Occipital lobe (tissue), 2 donors: Measurements from ENCODE around the gene GIPC3. TPM values are rescaled to one million over a fixed set of nuclear protein-coding genes. Genes with fewer than 3 reads are reported as not detected.

Experiments used
- DNase-seq: peaks from one replicate; lab custom pipeline; 2025; lab: John Stamatoyannopoulos, UW
- total RNA-seq: library from RNA; depleted of rRNA; stranded (reverse); fragments of >200 nt; gene quantifications from one replicate; pipeline ENCODE4 v1.2.3, GENCODE V29; 2014

GIPC3 gene
- total RNA-seq, 1 donor from 2014 or later = not detected

DNA sequence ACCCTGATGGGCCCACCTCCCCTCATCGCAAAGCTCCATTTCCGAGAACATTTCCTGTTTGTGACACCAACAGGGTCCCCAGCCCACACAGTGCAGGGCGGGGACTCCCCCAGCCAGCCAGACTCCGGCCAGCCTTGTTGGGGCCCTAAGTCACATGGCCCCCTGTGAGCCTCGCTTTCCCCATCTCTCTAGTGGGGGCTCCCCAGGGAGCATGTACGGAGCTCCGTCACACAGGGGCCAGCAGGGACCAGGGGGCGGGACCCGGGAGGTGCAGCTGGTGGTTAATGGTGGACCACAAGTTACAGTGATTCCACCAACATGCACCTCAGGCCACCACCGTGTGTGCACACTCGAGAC lies 19.7 kb downstream of the GIPC3 start:
- DNase-seq = no peak

DNA sequence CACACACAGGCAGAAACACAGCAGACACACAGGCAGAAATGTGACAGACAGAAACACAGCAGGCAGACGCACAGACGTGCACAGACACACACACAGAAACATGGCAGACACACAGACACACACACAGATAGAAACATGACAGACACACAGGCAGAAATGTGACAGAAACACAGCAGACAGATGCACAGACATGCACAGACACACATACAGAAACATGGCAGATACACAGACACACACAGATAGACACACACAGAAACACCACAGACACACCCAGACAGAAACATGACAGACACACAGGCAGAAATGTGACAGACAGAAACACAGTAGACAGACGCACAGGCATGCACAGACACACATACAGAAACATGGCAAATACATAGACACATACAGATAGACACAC lies 20.1 kb downstream of the GIPC3 start:
- DNase-seq = no peak

DNA sequence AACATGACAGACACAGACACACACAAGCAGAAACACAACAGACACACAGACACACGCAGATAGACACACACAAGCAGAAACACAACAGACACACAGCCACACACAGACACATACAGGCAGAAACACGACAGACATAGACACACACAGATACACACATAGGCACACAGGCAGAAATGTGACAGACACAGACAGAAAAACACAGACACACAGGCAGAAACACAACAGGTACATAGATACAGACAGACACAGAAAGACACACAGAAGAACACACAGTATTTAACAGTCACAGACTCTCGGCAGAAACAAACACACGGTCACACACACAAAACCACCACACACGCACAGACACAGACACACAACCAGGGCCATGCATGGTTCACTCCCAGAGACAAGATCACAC lies 20.5 kb downstream of the GIPC3 start:
- DNase-seq = no peak

DNA sequence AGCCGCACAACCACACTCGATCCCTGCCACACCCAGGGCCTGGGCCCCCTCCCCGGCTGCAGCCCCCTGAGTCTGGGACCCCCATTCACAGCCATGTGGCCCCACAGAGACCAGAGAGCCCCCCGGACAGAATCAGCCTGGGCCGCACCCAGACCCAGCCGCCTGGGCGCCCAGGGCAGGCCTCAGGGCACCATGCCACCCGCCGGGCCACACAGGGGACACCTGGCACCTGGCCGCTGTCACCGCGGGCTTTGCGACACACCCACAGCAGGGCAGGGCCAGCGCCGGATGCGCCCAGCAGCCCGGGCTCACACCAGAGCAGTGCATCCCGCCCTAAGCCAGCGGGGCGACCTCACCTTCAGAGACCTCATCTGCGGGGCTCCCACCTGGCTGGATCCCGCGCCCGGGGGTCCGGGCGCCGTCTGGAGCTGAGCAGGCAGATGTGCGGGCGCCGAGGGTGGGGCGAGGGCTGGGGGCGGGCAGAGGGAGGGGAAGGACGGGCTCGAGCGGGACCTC lies 21.0 kb downstream of the GIPC3 start:
- DNase-seq = no peak

DNA sequence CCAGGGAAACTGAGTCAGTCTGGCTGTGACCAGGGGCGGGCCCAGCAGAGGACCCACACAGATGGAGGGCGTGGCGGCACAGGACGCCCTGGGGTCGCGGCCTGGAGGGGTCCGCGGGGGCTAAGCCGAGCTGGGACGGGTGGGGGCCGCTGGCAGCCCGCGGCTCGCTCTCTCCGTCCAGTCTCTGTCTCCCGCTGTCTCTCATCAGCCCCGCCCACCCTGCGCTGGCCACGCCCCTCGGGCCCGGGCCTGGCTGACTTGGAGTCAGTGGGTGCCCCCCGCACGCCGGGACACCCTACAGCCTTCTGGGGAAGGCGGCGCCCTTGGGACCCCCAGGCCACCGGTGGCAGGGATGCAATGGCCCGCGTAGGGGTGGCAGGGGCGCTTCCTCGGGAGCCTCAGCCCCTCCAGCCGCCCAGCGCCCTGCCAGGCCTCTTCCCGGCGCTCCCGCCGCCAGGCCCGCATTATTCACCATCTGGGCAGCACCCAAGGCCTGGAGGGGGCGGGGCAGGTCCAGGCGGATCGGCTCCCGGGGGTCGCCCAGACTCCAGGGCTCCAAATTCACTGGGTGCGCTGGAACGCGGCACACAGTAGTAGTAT lies 21.5 kb downstream of the GIPC3 start, which contains the start of gene TBXA2R:
Gene TBXA2R (minus strand): TSS at position 186 of the 600 bp plus-strand sequence. CDS start 6,241 bp downstream, outside the sequence.
- DNase-seq = no peak

DNA sequence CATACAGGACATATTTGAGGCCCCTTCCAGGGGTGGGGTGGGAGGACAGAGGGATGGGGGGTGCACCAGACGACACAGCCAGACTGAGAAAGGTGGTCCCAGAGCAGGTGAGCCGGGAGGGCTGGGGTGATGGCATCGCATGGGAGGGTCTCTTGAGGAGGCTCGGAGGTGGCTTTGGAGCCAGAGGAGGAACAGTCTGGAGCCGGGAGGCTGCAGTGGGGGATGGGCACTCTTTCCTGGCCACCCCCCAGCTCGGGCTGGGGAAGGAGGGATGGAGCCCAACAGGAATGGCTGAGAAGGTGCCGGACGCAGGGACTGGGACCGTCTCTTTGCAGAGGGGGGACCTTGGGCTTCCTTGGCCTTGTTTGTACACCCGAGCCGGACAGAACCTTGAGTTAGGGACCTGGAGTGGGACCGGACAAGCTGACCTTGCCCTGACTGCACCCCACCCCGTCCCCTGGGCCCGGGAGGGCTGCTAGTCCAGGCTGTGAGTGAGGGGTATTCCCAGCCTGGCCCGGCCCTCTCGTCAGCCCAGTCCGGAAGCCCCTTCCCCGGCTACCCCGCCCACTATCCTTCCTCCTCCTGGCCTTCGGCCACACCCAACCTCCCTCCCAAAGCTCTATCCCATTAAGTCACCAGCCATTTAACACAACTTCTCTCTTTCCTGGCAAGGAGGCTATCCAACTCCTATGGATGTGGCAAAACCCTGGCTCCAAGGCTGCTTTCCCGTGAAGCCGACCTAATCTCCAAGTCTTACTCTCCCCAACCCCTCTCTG lies 22.2 kb downstream of the GIPC3 start:
- DNase-seq = no peak

DNA sequence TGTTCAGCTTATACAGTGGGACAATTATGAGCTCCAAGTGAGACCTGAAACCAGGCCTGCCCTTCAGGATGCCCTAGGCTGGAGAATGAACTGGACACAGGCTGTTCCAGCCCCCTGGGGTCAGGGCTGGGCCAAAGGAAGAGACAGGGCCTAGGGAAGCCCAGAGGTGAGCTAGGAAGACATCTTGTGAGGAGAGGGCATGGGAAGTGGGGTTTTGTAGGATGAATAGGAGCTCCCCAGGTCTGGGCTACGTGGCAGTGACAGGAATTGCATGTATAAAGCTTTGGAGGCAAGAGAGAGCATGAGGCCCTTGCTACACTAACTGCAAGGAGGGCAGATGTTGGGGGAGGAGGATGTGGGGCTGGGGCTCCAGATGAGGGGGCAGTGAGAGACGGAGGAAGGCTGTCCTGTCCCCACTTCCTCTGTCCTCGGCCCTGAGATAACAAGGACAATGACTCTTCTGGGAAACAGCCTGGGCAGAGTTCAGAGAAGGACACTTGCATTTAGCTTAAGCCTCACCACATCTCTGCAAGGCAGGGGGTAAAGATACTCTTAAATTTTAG lies 22.9 kb downstream of the GIPC3 start:
- no peak for DNase-seq

DNA sequence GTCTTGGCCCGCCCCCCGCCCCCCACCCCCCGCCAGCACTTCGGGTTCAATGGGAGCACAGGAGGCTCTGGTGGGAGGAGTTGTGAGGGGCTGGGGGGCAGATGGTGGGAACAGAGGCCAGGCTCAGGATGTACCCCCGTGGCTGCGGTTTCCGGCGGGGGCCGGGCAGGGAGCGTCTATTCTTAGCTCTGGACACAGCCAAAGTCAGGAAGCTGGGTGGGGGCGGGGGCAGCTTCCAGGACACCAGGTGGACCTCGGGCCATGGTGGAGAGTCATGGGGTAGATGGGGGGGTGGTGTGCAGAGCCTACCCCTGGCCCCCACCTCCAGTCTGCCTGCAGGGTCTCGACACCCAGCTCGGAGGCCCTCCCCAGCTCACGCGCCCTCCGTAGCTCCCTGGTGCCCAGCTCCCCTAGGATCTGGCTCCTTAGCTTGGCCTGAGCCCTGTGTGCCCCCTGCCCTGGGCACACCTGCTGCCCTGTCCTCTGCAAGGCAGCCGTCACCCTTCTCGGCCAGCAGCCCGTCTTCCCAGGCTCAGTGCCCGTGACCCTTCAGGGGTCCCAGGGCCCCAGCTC lies 23.6 kb downstream of the GIPC3 start:
- no peak for DNase-seq

DNA sequence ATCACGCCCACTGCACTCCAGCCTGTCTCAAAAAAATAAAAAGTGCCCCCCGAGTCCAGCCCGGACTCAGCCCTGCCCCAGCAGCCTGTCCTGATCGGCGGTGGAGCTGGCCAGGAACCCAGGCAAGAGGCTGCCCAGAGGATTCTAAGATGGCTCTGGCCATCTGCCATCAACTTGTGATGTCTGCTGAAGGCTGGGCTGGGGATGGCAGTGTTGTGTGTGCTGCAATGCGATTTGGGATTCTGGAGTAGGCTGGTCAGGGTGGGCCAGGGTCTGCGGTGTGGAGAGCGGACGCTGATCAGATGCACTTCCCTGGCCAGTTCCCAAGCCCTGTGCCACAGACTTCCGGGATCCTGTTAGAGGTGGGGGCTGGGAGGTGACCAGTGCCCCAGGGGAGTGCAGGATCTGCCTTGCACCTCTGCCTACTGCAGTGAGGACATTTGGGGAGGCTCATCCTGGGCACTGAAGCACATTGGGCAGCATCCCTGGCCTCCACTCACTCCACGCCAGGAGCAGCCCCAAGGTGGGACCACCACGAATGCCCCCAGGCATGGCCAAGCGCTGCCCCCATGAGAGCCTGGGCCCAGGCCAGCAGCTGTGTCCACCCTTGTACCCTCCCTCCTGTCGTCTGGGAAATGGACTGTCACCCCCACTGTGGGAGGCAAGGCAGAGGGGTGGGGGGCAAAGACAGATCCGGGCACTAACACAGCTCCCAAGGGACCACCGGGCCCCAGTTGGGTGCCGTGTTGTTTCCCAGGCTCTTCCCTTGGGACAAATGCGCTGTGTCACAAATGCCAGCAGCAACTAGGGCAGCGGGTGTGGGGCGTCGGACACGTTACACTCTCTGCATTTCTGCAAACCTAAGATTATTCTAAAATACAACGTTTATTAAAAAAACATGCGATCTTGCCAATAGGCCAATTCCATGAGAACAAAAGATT lies 24.8 kb downstream of the GIPC3 start:
- DNase-seq = no peak

DNA sequence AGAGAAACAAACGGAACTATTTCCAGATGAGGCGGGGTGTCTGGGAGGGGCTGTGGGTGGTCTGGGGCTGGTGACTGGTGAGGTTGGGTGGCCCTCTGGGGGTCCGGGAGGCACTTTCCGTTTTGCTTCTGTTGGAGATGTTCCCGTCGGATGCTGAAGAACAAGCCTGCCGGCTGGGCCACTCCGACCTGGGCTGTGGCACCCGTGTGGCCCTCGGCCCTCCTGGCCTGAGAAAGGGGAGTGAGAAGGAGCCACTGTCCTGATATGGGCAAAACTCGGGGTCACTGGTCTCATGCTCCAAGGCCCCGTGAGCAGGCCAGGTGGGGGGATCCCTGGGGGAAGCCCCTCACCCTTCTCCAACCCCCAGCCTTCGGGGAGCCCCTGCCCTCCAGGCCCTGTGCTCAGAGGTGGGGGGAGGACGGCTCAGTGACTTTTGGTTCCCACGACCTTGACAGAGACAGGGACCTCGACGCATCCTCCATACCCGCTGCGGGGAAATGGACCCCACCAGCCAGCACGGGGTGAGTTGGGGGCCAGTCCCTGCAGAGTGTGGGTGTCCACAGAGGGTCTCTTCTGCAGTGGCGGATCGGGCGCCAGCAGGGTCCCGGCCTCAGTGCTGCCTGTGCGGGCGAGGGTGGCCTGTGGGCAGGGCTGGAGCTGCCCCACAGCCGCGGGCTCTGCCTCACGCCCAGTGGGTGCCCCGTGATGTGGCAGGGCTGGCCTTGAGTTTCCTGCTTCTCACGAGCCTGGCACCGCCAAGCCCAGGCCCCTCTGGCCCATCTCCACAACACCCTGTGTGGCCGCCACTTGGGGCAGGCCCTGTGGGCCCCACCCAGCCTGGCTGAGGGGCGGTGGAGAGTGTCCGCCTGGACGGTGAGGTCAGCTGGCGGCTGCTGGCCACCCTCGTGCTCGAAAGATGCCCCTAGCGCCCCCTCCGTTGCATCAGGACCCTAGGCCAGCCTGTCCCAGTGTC lies 25.8 kb downstream of the GIPC3 start:
- no peak for DNase-seq

DNA sequence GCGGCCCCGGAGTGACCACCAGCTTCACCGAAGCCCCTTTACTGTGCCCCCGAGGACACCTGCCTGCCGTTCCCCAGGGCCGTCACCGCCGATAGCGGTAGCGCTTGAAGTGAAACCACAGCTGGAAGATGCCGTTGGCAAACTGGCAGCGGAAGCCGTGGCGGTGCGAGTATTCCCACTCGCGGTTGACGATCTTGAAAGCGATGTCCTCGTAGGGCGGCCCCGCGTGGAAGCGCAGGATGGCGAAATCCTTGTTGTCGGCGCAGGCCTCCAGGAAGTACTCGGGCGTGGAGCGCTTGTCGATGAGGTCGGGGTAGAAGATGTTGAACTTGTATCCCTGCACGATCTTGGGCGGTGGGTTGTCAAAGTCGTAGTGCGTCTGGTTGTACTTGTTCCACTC lies 26.6 kb downstream of the GIPC3 start:
- no peak for DNase-seq

DNA sequence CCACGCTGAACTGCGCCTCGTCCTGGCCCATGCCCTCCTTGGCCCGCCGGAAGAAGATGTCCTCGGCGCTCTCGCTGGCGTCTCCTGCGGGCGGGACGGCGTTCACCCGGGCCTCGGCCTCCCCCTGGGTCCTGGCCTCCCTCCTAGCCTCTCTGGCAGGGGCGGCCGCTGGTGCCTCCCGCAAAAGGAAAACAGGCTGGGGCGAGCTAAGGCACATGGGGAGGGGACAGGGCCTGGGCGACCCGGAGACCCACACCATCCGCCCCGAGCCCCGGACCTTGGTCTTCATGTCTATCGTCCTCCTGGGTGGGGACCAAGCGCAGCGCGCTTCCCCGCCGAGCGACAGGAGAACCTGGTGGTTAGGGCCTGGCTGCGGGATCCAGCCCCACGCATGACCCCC lies 27.1 kb downstream of the GIPC3 start:
- DNase-seq = no peak

DNA sequence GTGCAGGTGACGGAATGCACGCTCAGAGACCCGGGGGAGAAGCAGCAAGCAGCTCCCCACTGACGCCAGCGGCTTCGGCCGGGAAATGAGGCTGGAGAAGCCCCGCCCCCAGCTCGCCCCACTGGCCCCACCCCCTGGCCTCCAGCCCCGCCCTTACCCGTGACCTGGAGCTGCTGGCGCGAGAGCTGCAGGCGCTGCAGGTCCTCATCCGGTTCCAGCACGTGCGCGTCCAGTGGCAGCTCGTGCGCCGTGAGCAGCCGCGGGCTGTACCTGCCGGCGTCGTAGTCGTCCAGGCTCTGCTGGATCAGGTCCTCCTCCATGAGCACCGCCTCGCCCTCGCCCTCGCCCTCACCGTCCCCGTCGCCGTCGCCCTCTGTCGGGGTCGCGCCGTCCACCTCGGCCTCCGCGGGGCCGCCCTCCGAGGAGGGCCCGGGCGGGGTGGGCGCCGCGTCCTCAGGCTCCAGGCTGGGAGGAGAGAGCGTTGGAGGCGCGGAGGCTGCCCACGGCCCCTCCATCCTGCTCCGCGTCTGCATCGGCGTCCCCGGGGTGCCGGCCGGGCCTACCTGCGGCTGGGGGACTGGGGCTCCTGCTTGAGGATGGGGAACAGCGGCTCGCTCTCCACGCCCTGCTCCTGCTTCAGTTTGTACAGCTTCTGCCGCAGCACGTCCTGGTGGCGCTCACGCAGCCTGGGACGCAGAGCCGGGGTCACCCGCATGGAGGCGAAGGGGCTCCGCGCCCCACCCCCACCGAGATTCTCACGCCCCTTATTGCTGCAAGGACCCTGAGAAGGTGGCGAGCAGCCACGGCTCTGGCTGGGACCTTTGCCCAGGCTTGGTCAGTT lies 27.8 kb downstream of the GIPC3 start:
- DNase-seq = no peak

DNA sequence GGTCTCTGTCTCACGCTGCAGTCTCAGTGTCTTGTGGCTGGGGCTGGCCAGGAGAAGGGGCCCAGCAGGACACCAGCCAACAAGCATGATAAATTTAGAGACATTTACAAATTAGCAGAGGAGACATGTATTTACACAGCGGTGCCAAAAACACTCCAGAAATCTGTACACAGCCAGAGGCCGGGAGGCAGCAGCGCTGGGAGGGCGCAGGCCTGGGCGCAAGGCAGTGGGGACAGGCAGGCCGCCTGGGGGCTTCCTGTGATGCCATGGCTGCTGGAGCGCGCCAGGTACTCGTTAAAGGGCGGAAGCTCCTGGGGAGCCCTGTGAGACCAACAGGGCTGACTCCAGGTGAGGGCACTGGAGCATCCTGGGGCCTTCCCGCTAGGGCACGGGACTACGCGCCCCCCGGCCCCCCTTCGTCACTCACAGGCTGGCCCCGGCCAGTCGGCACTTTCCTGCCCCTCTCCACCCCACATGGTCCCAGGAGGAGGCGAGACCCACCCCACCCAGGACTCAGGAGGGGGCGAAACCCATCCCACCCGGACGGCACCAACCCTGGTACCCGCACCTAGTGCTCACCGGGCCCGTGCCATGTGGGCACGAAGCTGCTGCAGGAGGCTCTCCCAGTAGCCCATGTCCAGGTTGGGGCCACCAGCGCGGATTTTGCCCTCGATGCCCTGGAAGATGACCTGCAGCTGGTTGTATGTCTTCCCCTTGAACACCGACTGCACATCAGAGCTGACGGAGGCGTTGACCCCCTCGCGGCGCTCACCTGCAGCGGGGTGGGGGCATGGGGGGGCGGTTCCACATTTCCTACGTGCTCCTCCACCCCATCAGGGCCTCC lies 28.8 kb downstream of the GIPC3 start:
- no peak for DNase-seq

DNA sequence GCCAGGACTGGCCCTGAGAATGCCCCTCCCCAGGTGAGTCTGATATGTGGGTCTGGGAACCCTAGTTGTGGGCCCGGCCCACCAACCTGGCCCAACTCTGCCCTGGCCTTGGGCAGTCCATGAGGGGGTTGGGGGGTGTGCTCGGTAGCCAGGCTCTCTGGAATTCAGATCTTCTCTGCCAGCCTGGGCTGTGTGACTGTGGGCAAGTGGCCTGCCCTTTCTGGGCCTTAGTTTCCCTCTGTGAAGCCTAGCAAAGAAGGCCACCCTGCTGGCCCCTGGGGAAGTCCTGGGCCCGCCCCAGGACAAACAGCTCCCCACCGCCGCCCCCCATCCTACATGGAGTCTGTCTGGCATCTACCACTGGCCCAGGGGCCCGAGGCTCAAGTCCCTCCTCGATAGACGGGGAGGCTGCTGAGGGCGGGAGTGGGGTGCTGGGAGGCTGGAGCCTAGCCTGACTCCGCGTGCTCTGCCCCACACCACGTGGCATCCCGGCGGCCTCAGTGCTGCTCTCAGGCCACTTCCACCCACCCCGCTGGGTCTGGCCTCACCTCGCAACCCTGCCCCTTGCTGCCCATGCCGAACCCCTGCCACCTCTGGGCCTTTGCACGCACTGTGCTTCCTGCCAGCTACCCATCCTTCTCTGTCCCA lies 29.7 kb downstream of the GIPC3 start:
- no peak for DNase-seq

DNA sequence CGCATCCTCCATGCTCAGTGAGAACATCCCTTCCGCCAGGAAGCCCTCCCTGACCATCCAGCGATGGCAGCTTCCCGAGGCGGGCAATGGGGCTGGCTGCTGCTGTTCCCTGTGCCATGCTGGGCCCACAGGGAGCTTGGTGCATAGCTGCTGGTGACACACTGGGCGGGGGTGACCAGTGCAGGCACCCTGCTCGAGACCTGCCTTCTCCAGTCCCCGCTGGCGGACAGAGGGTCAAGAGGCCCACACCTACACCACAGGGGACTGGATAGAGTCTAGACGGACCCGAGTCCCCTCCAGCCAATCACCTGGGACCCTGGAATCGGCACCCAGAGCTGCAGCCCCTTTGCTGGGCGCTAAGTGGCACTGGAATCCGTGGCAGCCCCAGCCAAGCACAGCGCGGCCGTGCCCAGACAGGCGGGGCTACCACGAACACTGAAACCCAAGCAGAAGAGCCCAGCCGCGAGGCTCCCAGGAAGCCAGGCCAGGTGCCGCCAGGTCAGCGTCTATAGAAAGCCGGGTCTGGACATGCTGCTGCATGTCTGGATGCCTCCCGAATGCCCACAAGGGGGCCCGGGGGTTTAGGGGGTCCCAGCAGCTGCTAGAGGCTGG lies 30.4 kb downstream of the GIPC3 start:
- no peak for DNase-seq

DNA sequence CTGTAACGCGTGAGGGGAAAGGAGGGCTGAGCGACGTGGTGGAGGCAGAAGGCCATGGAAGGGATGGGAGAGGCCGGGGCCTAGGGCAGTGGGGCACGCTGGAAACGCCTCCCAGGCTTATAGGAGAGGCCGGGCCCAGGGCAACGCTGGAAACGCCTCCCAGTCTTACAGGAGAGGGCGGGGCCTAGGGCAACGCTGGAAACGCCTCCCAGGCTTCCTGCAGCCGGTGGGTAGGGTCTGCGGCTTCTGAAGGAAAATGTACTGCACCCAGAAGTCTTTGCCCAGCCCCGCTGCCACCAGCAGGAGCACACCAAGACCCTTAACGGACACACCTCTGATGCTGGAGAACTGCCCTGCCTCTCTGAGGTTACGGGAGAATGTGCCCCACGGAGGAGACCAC lies 32.2 kb downstream of the GIPC3 start:
- DNase-seq = no peak
